Endothelial cell of umbilical vein (primary cell): Measurements from ENCODE around the gene NUP160.

Experiments used
- EZH2 ChIP-seq: IDR thresholded peaks from 2 replicates; pipeline ENCODE4 v1.6.1; 2012; ENCODE audit warnings: borderline replicate concordance, low read depth, mild to moderate bottlenecking, moderate library complexity, low read length, inconsistent platforms; ENCODE audit not compliant: severe bottlenecking
- GATA2 ChIP-seq: IDR thresholded peaks from 2 replicates; pipeline ENCODE4 v1.7.0; 2011; ENCODE audit warnings: low read depth, mild to moderate bottlenecking, moderate library complexity, mixed read lengths, low read length; ENCODE audit not compliant: insufficient read length, insufficient read depth
- POLR2AphosphoS5 ChIP-seq: IDR thresholded peaks from 2 replicates; pipeline ENCODE4 v1.6.1; 2012; ENCODE audit warnings: low read depth, mild to moderate bottlenecking, control low read depth, low read length, moderate library complexity; ENCODE audit not compliant: insufficient read depth
- TF ChIP-seq, protein P1 (sequence below), 2 donors: IDR thresholded peaks; 1 replicate in 1 of 2; 2 replicates in 1 of 2; pipeline ENCODE4 v1.5.1; 2011; ENCODE audit warnings: low read length in 2 of 2, mild to moderate bottlenecking in 2 of 2, moderate library complexity in 2 of 2, control low read depth in 1 of 2, inconsistent platforms in 1 of 2, low read depth in 1 of 2; ENCODE audit not compliant: insufficient read depth in 1 of 2; ENCODE audit errors: extremely low read depth in 1 of 2

DNA sequence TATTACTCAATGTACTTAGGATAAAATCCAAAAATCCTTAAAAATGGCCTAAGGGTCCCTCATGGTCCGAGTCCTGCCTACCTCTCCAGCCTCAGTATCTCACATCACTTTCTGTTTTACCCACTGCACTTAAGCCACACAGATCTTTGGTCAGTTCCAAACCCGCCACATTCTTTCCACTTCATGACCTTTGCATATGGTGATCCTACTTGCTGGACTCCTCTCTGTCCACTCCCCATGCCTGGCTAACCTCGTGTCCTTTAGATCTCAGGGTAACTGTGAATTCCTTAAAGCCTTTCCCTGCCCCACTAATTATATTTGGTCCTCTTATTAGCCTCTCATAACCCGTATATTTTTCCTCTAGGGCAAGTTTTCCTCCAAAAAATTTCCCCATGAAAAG, 1.2 kb downstream of the NUP160 start:
- TF ChIP-seq GATA2 (no peak), EZH2 (no peak), POLR2AphosphoS5 (no peak)
- TF ChIP-seq, protein P1, sequence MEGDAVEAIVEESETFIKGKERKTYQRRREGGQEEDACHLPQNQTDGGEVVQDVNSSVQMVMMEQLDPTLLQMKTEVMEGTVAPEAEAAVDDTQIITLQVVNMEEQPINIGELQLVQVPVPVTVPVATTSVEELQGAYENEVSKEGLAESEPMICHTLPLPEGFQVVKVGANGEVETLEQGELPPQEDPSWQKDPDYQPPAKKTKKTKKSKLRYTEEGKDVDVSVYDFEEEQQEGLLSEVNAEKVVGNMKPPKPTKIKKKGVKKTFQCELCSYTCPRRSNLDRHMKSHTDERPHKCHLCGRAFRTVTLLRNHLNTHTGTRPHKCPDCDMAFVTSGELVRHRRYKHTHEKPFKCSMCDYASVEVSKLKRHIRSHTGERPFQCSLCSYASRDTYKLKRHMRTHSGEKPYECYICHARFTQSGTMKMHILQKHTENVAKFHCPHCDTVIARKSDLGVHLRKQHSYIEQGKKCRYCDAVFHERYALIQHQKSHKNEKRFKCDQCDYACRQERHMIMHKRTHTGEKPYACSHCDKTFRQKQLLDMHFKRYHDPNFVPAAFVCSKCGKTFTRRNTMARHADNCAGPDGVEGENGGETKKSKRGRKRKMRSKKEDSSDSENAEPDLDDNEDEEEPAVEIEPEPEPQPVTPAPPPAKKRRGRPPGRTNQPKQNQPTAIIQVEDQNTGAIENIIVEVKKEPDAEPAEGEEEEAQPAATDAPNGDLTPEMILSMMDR (IDR thresholded peaks at IDR 0.05; ENCODE audit: extremely low read depth in 1 of 2, insufficient read depth in 1 of 2, low read depth in 1 of 2, low read length in 2 of 2), result no peak
